ENCODE measurements around the gene ELN.

DNA sequence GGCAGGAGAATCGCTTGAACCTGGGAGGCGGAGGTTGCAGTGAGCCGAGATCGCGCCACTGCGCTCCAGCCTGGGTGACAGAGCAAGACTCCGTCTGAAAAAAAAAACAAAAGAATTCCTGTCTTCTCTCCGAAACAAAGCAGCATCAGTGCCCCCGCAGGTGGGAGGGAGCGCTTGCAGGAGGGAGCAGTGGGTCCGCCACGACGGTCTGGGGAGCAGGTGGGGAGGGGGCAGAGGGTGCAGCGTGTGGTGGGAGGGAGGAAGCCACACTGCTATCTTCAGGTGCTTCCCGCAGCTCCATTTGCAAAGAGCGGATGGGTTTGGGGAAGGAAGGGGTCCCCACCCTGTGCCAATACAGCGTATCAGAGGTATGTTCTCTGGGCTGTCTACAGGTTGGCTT is 87.4 kb downstream of the ELN start:
- TF ChIP-seq EP300 (IDR thresholded peaks at IDR 0.05): no peak
- TF ChIP-seq, protein P1, sequence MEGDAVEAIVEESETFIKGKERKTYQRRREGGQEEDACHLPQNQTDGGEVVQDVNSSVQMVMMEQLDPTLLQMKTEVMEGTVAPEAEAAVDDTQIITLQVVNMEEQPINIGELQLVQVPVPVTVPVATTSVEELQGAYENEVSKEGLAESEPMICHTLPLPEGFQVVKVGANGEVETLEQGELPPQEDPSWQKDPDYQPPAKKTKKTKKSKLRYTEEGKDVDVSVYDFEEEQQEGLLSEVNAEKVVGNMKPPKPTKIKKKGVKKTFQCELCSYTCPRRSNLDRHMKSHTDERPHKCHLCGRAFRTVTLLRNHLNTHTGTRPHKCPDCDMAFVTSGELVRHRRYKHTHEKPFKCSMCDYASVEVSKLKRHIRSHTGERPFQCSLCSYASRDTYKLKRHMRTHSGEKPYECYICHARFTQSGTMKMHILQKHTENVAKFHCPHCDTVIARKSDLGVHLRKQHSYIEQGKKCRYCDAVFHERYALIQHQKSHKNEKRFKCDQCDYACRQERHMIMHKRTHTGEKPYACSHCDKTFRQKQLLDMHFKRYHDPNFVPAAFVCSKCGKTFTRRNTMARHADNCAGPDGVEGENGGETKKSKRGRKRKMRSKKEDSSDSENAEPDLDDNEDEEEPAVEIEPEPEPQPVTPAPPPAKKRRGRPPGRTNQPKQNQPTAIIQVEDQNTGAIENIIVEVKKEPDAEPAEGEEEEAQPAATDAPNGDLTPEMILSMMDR (IDR thresholded peaks at IDR 0.05): no peak
- no peak for TF ChIP-seq POLR2A (IDR thresholded peaks at IDR 0.05)
